ENCODE data around the gene RAP2B.
"Not testable (repeated sequence)": the region's sequence is repeated elsewhere in the genome, so short reads cannot be mapped to it uniquely, and the experiment has no call there.

Gene RAP2B

GRCh38 chr3:153180860-153181372 lies 18.9 kb downstream of the RAP2B start:
- intact Hi-C loops (cut with DNase I), result no loop called here
- no peak for DNase-seq

DNA sequence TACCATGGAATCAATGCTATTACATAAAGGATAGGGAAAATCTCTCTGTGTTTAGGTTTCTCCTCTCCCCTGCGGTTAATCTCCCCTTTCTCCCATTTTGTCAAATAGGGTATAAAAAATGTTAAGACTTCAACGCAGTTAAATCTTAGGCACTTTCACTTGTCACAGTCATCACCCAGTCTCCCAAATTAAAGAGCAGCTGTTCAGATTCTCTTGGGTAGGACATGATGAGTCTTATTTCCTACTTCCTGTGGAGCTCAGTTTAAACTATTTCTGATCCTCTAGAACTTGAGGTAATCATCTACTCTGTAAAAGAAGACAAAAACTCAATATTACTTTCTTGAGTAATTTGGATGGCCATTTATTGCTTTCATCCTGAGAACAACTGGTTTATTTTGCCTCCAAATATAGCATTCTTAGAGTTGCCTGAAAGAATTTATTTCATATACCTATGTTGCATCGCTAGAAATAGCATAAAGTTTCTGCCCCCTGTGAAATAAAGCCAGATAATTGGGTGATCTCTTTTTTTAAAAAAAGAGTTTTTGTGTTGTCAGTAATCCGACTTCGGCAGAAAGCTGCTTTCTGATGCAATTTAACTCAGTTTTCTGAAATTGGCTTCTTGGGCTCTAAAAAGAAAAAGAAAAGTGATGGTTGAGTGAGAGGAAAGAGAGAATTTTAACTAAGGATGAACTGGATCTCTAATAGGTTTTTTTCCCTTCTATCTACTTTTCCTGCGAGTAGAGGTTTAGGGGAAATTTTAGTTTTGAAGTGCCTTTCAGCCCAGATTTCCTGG lies 20.7 kb downstream of the RAP2B start:
- intact Hi-C loops (cut with DNase I), result no loop called here
- no peak for DNase-seq

DNA sequence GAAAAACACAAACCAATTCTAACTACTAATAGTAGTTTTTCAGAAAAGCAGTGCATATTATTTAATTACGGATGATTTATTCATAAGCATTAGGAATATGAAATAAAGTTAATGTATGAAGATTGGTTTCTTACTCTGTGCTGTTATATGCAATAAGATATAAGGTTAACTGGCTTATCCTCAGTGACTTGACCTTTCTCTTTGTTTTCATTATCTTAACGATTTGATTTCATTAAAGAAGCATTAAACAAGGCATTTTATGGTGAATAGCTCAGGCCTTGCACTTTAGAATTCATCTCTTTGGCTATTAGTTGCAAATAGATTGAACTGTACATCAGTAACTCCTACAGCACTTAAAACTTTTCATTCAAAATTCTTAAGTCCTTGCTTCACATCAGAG lies 28.9 kb downstream of the RAP2B start:
- no peak for DNase-seq
- intact Hi-C loops (cut with DNase I), result no loop called here

GRCh38 chr3:153192327-153192726 lies 30.3 kb downstream of the RAP2B start:
- no peak for DNase-seq
- intact Hi-C loops (cut with DNase I), result no loop called here

- intact Hi-C loops (cut with DNase I); DNase-seq: not testable (repeated sequence)
Measured at GRCh38 chr3:153193786-153194476, 31.9 kb downstream of the RAP2B start.

DNA sequence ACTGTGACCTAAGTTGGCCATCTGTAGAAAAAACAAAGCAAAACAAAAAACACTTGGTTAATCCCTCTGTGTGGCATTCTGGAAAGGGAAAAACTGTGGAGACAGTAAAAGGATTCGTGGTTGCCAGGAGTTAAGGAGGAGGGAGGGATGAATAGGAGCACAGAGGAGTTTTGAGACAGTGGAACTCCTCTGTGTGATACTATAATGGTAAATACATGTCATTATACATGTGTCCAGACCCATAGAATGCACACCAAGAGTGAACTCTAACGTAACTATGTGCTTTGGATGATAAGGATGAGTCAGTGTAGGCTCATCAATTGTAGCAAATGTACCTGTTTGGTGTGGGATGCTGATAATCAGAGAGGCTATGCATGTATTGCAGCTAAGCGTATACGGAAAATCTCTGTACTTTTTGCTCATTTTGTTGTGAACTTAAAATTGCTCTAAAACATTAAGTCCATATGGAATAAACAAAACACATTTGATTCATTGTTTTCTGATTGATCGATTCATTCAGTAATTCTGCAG lies 33.4 kb downstream of the RAP2B start:
- DNase-seq, result no peak
- intact Hi-C loops (cut with DNase I), result no loop called here

- DNase-seq, result no peak
- intact Hi-C loops (cut with DNase I), result no loop called here
Measured at GRCh38 chr3:153209596-153209995, 47.6 kb downstream of the RAP2B start.

DNA sequence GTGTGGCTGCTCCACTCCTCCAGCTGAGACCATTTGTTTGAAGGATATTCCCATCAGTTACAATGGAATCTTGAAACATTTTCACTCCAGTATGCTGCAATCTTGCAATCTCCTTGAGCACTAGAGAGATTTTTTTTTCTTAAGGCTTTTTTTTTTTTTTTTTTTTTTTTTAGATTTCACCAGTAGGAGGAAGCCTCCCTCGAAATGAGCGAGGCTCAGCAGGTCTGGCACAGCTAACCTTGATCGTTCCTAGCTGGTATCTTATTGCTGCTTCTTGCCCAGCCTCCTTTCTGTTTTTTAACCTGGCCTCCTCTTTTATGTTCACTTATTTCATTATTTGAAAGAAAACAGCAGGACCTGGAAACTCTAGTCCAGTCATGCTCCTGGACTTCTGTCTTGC lies 48.1 kb downstream of the RAP2B start:
- peak in 14 of 42 donors; percentile 2 to 59 (median 26) for DNase-seq
- intact Hi-C loops (cut with DNase I), result no loop called here

- no peak for DNase-seq
- intact Hi-C loops (cut with DNase I), result no loop called here
Measured at GRCh38 chr3:153210660-153211059, 48.6 kb downstream of the RAP2B start.

GRCh38 chr3:153215497-153215896 lies 53.5 kb downstream of the RAP2B start:
- DNase-seq, result no peak

DNA sequence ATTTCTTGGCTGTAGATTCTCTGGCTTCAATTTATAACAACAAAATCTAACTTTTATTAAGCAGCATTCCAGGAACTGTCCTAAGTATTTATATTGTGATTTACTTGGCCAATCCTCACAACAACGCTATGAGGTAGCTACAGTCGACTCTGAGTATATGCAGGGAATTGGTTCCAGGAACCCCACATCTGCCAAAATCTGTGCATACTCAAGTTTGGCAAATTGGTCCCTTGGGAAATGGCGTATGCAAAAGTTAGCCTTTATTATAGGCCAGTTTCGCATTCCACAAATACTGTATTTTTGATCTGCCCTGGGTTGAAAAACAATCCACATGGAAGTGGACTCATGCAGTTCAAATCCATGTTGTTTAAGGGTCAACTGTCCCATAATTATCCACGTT lies 53.9 kb downstream of the RAP2B start:
- intact Hi-C loops (cut with DNase I), result no loop called here
- no peak for DNase-seq

More at GRCh38 chr3:153215497-153215896, 53.5 kb downstream of the RAP2B start:
- intact Hi-C loops (cut with DNase I), result no loop called here

DNA sequence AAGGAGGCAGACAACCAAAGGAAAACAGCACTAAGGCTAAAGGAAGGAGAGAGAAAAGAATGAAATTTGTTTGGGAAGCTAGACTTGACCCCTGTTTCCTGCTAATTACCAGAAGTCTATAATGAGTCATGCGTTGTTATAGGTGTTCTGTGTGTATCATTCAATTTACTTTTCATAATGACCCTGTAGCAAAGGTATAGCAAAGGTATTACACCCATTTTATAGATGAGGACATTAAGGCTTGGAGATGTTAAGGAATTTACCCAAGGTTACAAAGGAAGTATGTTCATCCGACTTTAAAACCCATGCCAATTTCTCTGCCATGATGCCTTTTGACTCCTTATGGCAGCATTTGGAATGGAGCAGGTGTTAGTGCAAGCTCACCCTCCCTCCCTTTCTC lies 54.9 kb downstream of the RAP2B start:
- intact Hi-C loops (cut with DNase I), result no loop called here

GRCh38 chr3:153219146-153219545 lies 57.1 kb downstream of the RAP2B start:
- no peak for DNase-seq
- intact Hi-C loops (cut with DNase I), result no loop called here

More for the DNA sequence above, 54.9 kb downstream of the RAP2B start:
- no peak for DNase-seq

All from head of caudate nucleus (tissue), 42 donors.